H9 (cell line): ENCODE data around the gene TMEM175. TPM values are rescaled to one million over a fixed set of nuclear protein-coding genes. Genes with fewer than 3 reads are reported as not detected.

Source experiments
- DNase-seq: peaks from one replicate; pipeline ENCODE4 v3.0.0-alpha.2; 2017
- H2AFZ ChIP-seq: one replicate; pipeline ENCODE4 v1.6.1; 2013; ENCODE audit warnings: mild to moderate bottlenecking, low read length, control low read depth, moderate library complexity
- H2AK5ac ChIP-seq: 2 replicates; pipeline ENCODE4 v1.6.1; 2013; ENCODE audit warnings: low read length, control low read depth, mixed read lengths; ENCODE audit not compliant: insufficient read length
- H2BK120ac ChIP-seq: one replicate; pipeline ENCODE4 v1.6.1; 2013; ENCODE audit warnings: low read depth, mild to moderate bottlenecking, low read length, control low read depth, inconsistent platforms; ENCODE audit not compliant: poor library complexity, severe bottlenecking
- H2BK12ac ChIP-seq: 2 replicates; pipeline ENCODE4 v1.6.1; 2013; ENCODE audit warnings: low read length, control low read depth, mixed read lengths, low read depth; ENCODE audit not compliant: insufficient read length
- H2BK15ac ChIP-seq: 2 replicates; pipeline ENCODE4 v1.6.1; 2013; ENCODE audit warnings: low read depth, low read length, control low read depth
- H2BK20ac ChIP-seq: one replicate; pipeline ENCODE4 v1.6.1; 2013; ENCODE audit warnings: low read depth, mild to moderate bottlenecking, low read length, control low read depth, inconsistent platforms; ENCODE audit not compliant: poor library complexity, severe bottlenecking
- H2BK5ac ChIP-seq: 2 replicates; pipeline ENCODE4 v1.6.1; 2013; ENCODE audit warnings: low read length, control low read depth, mixed read lengths; ENCODE audit not compliant: insufficient read length
- H3K14ac ChIP-seq: 2 replicates; pipeline ENCODE4 v1.6.1; 2013; ENCODE audit warnings: low read length, control low read depth; ENCODE audit not compliant: insufficient read depth
- H3K18ac ChIP-seq: 2 replicates; pipeline ENCODE4 v1.6.1; 2013; ENCODE audit warnings: low read depth, mild to moderate bottlenecking, mixed read lengths, low read length, control low read depth; ENCODE audit not compliant: insufficient read length
- H3K23ac ChIP-seq: 2 replicates; pipeline ENCODE4 v1.6.1; 2013; ENCODE audit warnings: low read length, control low read depth, mixed read lengths, low read depth; ENCODE audit not compliant: insufficient read length
- H3K23me2 ChIP-seq: 2 replicates; pipeline ENCODE4 v1.6.1; 2013; ENCODE audit warnings: low read depth, mild to moderate bottlenecking, mixed read lengths, low read length, control low read depth; ENCODE audit not compliant: insufficient read length, poor library complexity, severe bottlenecking
- H3K27ac ChIP-seq: 2 replicates; pipeline ENCODE4 v1.5.1; 2013; ENCODE audit warnings: low read length, control low read depth, mixed read lengths, low read depth; ENCODE audit not compliant: insufficient read length
- H3K27me3 ChIP-seq: 2 replicates; pipeline ENCODE4 v1.6.1; 2013; ENCODE audit warnings: low read length, control low read depth, inconsistent platforms; ENCODE audit not compliant: insufficient read depth
- H3K4ac ChIP-seq: 2 replicates; pipeline ENCODE4 v1.6.1; 2013; ENCODE audit warnings: low read depth, mild to moderate bottlenecking, control low read depth, inconsistent platforms, low read length, moderate library complexity
- H3K4me1 ChIP-seq: 2 replicates; pipeline ENCODE4 v1.6.1; 2013; ENCODE audit warnings: low read length, control low read depth, inconsistent platforms; ENCODE audit not compliant: insufficient read depth
- H3K4me2 ChIP-seq: 2 replicates; pipeline ENCODE4 v1.6.1; 2013; ENCODE audit warnings: low read length, control low read depth, mixed read lengths; ENCODE audit not compliant: insufficient read length, insufficient read depth
- H3K56ac ChIP-seq: 2 replicates; pipeline ENCODE4 v1.6.1; 2013; ENCODE audit warnings: low read depth, mild to moderate bottlenecking, mixed read lengths, low read length, control low read depth; ENCODE audit not compliant: insufficient read length
- H3K79me1 ChIP-seq: 2 replicates; pipeline ENCODE4 v1.6.1; 2013; ENCODE audit warnings: low read depth, mild to moderate bottlenecking, moderate library complexity, low read length, control low read depth, inconsistent platforms; ENCODE audit not compliant: insufficient read depth, poor library complexity, severe bottlenecking
- H3K79me2 ChIP-seq: 2 replicates; pipeline ENCODE4 v1.6.1; 2013; ENCODE audit warnings: low read length, control low read depth, inconsistent platforms; ENCODE audit not compliant: insufficient read depth
- H3K9ac ChIP-seq: 2 replicates; pipeline ENCODE4 v1.6.1; 2013; ENCODE audit warnings: low read length, control low read depth, mixed read lengths; ENCODE audit not compliant: insufficient read length; ENCODE audit errors: extremely low read depth
- H3K9me3 ChIP-seq: one replicate; pipeline ENCODE4 v1.6.1; 2013; ENCODE audit warnings: low read depth, low read length, inconsistent platforms; ENCODE audit not compliant: control insufficient read depth
- H3T11ph ChIP-seq: one replicate; pipeline ENCODE4 v1.6.1; 2013; ENCODE audit warnings: mild to moderate bottlenecking, low read length, control low read depth, inconsistent platforms
- H4K20me1 ChIP-seq: one replicate; pipeline ENCODE4 v1.6.1; 2013; ENCODE audit not compliant: control insufficient read depth, insufficient read length, insufficient read depth
- H4K5ac ChIP-seq: 2 replicates; pipeline ENCODE4 v1.6.1; 2013; ENCODE audit warnings: low read depth, mild to moderate bottlenecking, mixed read lengths, low read length, control low read depth; ENCODE audit not compliant: insufficient read length
- H4K8ac ChIP-seq: replicated peaks from 2 replicates; pipeline ENCODE4 v1.6.1; 2013; ENCODE audit warnings: low read length, control low read depth, mixed read lengths, low read depth; ENCODE audit not compliant: insufficient read length
- H4K91ac ChIP-seq: 2 replicates; pipeline ENCODE4 v1.6.1; 2013; ENCODE audit warnings: low read depth, mild to moderate bottlenecking, moderate library complexity, mixed read lengths, low read length, control low read depth; ENCODE audit not compliant: insufficient read length
- H3K27ac Mint-ChIP-seq, 3 experiments: 2 replicates in 2 of 3; 3 replicates in 1 of 3; pipeline ENCODE4 v1.8.0; 2020 to 2021; ENCODE audit warnings: mixed read lengths in 3 of 3, mild to moderate bottlenecking in 1 of 3, moderate library complexity in 1 of 3
- H3K27me3 Mint-ChIP-seq: 2 replicates; pipeline ENCODE4 v1.8.0; 2021; ENCODE audit warnings: low read depth, mild to moderate bottlenecking, moderate library complexity, mixed read lengths
- H3K36me3 Mint-ChIP-seq, 3 experiments: 2 replicates in 2 of 3; 3 replicates in 1 of 3; pipeline ENCODE4 v1.8.0; 2020 to 2021; ENCODE audit warnings: low read depth in 3 of 3, mixed read lengths in 3 of 3; ENCODE audit not compliant: insufficient read depth in 1 of 3
- H3K4me1 Mint-ChIP-seq, 2 experiments: 2 replicates each; pipeline ENCODE4 v1.8.0; 2020; ENCODE audit warnings: mixed read lengths in 2 of 2
- H3K4me3 Mint-ChIP-seq, 2 experiments: 2 replicates in 1 of 2; 3 replicates in 1 of 2; pipeline ENCODE4 v1.8.0; 2020 to 2021; ENCODE audit warnings: mild to moderate bottlenecking in 2 of 2, mixed read lengths in 2 of 2, moderate library complexity in 1 of 2
- H3K9me3 Mint-ChIP-seq, 2 experiments: 2 replicates in 1 of 2; 3 replicates in 1 of 2; pipeline ENCODE4 v1.8.0; 2020; ENCODE audit warnings: mild to moderate bottlenecking in 2 of 2, mixed read lengths in 2 of 2, moderate library complexity in 1 of 2
- CTCF ChIP-seq: fragments of 200-600 bp; sonication (generic); conservative IDR thresholded peaks from 3 replicates; pipeline ENCODE4 v1.8.0; 2021; ENCODE audit warnings: antibody characterized with exemption, mild to moderate bottlenecking
- WGBS: extraction: QIAGEN DNeasy Blood & Tissue Kit; methylation state at CpG from one replicate; pipeline ENCODE4 v1.1.7; 2013; ENCODE audit warnings: missing lambda C conversion rate, low lambda C conversion rate, mixed read lengths; ENCODE audit not compliant: insufficient read length; ENCODE audit errors: extremely low coverage; 5-methylcytosine and 5-hydroxymethylcytosine counted together
- total RNA-seq: library from RNA; stranded (reverse); gene quantifications from 2 replicates; pipeline ENCODE4 v1.2.1, GENCODE V29; 2021

Gene TMEM175
- total RNA-seq, 1 experiment from 2014 or later: 6.4 TPM

GRCh38 chr4:951186-951585, 18.9 kb downstream of the TMEM175 start:
- H3K4me1 Mint-ChIP-seq: peaks cover 2 to 9% of the 10 kb centered on the region in 2 experiments; a peak in 3 of 4 replicates
- no peak overlapping the region for H2BK12ac ChIP-seq
- no peak overlapping the region for H3K23ac ChIP-seq
- no CpG with 5 or more reads among the region's 7 CpGs for WGBS
- no peak for TF ChIP-seq CTCF
- H2BK20ac ChIP-seq: no peak overlapping the region
- H3K14ac ChIP-seq: no peak overlapping the region; the same call in 1 of the 2 replicates
- H4K91ac ChIP-seq: no peak overlapping the region
- H3K27me3 Mint-ChIP-seq: no peaks in the 10 kb centered on the region
- no peaks in the 10 kb centered on the region for H3K27me3 ChIP-seq
- no peak overlapping the region for H3K18ac ChIP-seq
- no peaks in the 10 kb centered on the region for H3K23me2 ChIP-seq
- no peaks in the 10 kb centered on the region for H3K79me1 ChIP-seq
- DNase-seq: no peak
- no peak overlapping the region for H4K5ac ChIP-seq
- H4K20me1 ChIP-seq: no peaks in the 10 kb centered on the region
- no peak overlapping the region for H2BK15ac ChIP-seq
- no peak overlapping the region for H4K8ac ChIP-seq
- H3K4me3 Mint-ChIP-seq: no peak overlapping the region
- H3K4ac ChIP-seq: no peak overlapping the region
- H2BK120ac ChIP-seq: no peak overlapping the region
- H3K4me2 ChIP-seq: no peak overlapping the region
- H3K9ac ChIP-seq: no peak overlapping the region
- H2AK5ac ChIP-seq: no peak overlapping the region
- H3K27ac Mint-ChIP-seq: peak overlapping the region in 1 of 3 experiments; percentile 40; a peak in 1 of 7 replicates
- no peak overlapping the region for H3K27ac ChIP-seq
- no peaks in the 10 kb centered on the region for H3K4me1 ChIP-seq
- no peak overlapping the region for H2BK5ac ChIP-seq
- no peak overlapping the region for H3T11ph ChIP-seq
- H2AFZ ChIP-seq: no peak overlapping the region
- no peaks in the 10 kb centered on the region; a peak in 1 of 7 replicates for H3K36me3 Mint-ChIP-seq
- H3K9me3 ChIP-seq: no peaks in the 10 kb centered on the region
- no peak overlapping the region for H3K56ac ChIP-seq
- H3K79me2 ChIP-seq: no peaks in the 10 kb centered on the region
- H3K9me3 Mint-ChIP-seq: no peaks in the 10 kb centered on the region
